BJ (cell line): ENCODE measurements around the gene DKKL1. TPM values are rescaled to one million over a fixed set of nuclear protein-coding genes. Genes with fewer than 3 reads are reported as not detected.

Experiments used
- CTCF ChIA-PET: fragments of 350-600 bp; formaldehyde crosslinking; extraction: SDS; loops from one replicate; lab custom pipeline; 2021; ENCODE audit warnings: antibody characterized with exemption, inconsistent platforms; lab: Yijun Ruan, JAX
- POLR2A ChIA-PET: fragments of 300-600 bp; sonication (Branson Sonifier 250); formaldehyde crosslinking; extraction: SDS; loops from one replicate; lab custom pipeline; 2021; ENCODE audit warnings: antibody characterized with exemption; lab: Charles Lee
- DNase-seq: peaks from one replicate; pipeline ENCODE4 v3.0.0-alpha.2; 2011; ENCODE audit warnings: low read depth
- H3K27me3 ChIP-seq: 2 replicates; pipeline ENCODE4 v1.6.0; 2011; ENCODE audit warnings: low read length; ENCODE audit not compliant: control insufficient read depth, insufficient read depth
- H3K36me3 ChIP-seq: 2 replicates; pipeline ENCODE4 v1.5.1; 2011; ENCODE audit warnings: low read length; ENCODE audit not compliant: control insufficient read depth, insufficient read depth
- H3K4me3 ChIP-seq: 2 replicates; pipeline ENCODE4 v1.5.1; 2011; ENCODE audit warnings: low read depth, mild to moderate bottlenecking, control low read depth, low read length
- polyA plus RNA-seq: library from polyadenylated mRNA; depleted of rRNA; stranded (reverse); fragments of >200 nt; gene quantifications from 2 replicates; pipeline ENCODE4 v1.2.3, GENCODE V29; 2011
- TF ChIP-seq, protein P1 (sequence below): IDR thresholded peaks from 2 replicates; pipeline ENCODE4 v1.5.1; 2011; ENCODE audit warnings: low read depth, mild to moderate bottlenecking, control low read depth, inconsistent platforms, low read length, moderate library complexity; ENCODE audit not compliant: insufficient read depth

The DKKL1 gene
- polyA plus RNA-seq, 1 experiment, result 0.10 TPM

DNA sequence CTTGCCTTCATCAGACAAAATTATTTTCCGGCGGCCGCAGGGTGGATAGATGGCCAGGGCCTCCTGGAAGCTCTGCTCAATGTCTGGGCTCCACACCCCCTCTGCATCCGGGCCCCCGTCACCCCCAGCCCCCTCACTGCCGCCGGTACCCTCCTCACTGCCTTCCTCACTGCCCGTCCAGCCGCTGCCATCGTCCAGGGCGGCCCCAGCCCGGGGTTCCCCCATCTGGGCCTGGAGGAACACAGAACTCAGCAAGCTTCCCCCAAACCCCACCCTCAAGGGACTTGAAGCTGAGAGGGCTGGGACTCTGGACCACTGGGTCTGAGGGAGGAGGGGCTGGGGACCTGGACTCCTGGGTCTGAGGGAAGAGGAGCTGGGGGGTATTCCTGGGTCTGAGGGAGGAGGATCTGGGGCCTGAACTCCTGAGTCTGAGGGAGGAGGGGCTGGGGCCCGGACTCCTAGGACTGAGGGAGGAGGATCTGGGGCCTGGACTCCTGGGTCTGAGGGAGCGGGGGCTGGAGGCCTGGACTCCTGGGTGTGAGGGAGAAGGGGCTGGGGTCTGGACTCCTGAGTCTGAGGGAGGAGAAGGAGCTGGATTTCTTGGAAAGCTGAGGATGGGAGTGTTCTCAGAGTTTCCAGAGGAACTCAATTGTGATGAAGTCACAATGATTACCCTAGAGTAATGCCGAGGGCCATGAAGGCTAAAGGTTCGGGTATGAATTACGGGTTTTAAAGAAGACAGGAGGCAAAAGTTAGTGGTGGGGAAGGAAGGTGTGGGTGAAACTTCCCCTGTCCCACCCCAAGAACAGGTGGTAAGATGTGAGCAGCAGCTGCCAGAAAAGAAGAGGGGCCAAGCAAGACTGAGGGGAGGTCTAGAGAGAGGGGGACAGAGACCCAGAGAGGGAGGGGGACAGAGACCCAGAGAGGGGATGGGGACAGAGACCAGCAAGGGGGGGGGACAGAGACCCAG is 3.5 kb upstream of the DKKL1 start:
- ChIA-PET POLR2A (no interaction called here), CTCF (interaction anchor here (0.5 to 1.7 kb wide), 5 partner anchors 32 to 390 kb away, joined by 3 to 5 read pairs (median 4); no protein-coding TSS in a partner anchor)
- DNase-seq, result no peak
- Histone ChIP-seq H3K27me3 (no peaks in the 10 kb centered on the region), H3K4me3 (peak overlapping the region; percentile 91; the same call in 1 of the 2 replicates), H3K36me3 (peaks cover 5% of the 10 kb centered on the region)
- TF ChIP-seq, protein P1, sequence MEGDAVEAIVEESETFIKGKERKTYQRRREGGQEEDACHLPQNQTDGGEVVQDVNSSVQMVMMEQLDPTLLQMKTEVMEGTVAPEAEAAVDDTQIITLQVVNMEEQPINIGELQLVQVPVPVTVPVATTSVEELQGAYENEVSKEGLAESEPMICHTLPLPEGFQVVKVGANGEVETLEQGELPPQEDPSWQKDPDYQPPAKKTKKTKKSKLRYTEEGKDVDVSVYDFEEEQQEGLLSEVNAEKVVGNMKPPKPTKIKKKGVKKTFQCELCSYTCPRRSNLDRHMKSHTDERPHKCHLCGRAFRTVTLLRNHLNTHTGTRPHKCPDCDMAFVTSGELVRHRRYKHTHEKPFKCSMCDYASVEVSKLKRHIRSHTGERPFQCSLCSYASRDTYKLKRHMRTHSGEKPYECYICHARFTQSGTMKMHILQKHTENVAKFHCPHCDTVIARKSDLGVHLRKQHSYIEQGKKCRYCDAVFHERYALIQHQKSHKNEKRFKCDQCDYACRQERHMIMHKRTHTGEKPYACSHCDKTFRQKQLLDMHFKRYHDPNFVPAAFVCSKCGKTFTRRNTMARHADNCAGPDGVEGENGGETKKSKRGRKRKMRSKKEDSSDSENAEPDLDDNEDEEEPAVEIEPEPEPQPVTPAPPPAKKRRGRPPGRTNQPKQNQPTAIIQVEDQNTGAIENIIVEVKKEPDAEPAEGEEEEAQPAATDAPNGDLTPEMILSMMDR, result no peak

DNA sequence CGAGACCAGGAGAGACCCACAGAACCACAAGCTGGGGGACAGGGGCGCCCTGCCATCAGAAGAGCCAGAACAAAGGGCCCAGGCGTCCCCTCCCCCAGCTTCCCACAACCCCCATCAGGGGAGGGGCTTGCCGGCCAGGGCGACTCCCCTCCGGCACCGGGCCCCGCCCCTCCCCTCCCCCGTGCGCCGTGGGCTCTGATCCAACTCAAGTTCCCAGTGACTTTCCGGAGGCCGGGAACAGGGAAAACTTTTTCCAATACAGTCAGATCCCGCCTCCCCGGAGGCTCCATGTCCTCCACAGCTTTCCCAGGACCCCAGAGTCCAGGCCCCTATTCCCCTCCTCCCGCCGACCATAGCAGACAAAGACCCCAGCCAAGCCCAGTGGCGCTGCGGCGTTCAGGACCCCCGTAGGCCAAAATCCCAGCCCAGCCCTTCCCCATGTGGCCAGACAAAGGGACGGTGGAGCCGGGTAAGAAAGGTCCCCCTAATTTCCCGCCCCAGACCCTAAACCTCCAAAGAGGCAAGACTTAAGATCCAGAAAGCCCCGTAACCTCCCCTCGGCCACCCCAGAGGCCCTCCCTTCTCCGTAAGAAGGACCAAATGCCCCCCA is 2.1 kb upstream of the DKKL1 start:
- DNase-seq, result peak; percentile 32
- H3K27me3 ChIP-seq, result no peaks in the 10 kb centered on the region
- TF ChIP-seq, protein P1, result no peak
- CTCF ChIA-PET, result interaction anchor here (0.6 to 1.2 kb wide), 2 partner anchors 30 to 83 kb away, joined by 3 to 5 read pairs; no protein-coding TSS in a partner anchor
- peaks cover 4% of the 10 kb centered on the region for H3K36me3 ChIP-seq
- POLR2A ChIA-PET, result interaction anchor here (0.7 kb wide), 1 partner anchor 18 kb away, joined by 5 read pairs; no protein-coding TSS in a partner anchor
- peak overlapping the region; percentile 91 for H3K4me3 ChIP-seq

DNA sequence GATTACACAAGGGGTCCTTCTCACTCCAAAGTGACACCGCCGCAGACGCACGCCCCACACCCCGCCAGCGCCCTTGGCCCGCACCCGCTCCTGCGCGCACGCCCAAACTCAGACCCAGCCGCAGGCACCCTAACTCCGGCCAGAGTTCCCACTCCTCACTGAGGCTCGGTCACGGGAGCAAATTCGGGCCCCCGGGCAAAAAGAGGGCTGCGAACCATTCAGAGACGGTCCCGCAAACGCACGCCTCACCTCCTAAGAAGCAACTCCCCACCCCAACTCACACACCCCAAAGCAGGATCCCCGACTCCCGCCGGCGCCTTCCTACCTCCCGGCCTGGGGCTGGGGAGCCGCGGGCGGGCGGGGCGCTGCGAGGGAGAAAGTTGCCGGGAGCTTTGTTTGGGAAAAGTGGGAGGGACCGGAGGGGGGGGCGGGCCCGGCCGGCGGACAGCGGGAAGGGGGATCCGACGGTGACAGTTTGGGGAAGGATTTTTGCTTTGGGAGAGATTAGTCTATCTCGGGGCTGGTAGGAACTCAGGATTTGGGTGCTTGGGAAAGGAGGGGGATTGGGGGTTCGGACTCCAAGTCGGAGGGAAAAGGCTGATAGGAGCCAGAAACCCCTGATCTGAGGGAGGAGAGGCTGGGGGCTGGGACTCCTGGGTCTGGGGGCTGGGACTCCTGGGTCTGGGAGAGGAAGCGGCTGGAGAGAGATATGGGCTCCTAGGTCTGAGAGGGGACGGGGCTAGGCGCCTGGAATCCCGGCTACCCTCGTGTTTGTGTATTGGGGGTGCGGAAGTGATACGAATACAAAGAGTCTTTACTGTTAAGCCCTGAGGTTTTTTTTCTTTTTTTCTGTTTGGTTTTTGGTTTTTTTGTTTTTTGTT is 1.4 kb upstream of the DKKL1 start, which contains the start of gene TEAD2:
TSS of gene TEAD2 (minus strand) at position 369 of the 881 bp plus-strand sequence. CDS start 2,341 bp downstream, outside the sequence.
- Histone ChIP-seq H3K27me3 (no peaks in the 10 kb centered on the region), H3K4me3 (peak within 1 kb of the TSS; percentile 91), H3K36me3 (peaks cover 4% of the 10 kb centered on the region)
- POLR2A ChIA-PET, result interaction anchor here (0.7 kb wide), 2 partner anchors 19 to 104 kb away, joined by 5 to 6 read pairs; no protein-coding TSS in a partner anchor
- TF ChIP-seq, protein P1, result no peak
- CTCF ChIA-PET, result interaction anchor here (0.6 to 1.2 kb wide), 2 partner anchors 29 to 82 kb away, joined by 3 to 5 read pairs; no protein-coding TSS in a partner anchor
- no peak for DNase-seq

DNA sequence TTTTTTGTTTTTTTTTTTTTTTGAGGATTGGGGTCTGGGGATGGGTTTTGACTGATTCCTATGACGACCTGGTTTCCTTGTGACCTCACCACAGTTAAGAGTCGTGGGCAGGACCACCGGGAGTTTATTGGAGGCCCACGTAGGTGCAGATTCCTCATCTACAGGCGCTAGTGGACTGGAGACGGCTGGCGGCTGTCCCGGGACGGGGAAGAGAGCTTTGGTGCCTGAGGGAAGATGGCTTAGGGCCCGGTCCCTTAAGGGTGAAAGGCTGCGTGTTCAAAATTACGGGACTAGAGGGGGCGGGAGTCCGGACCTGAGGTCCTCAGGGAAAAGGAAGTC is 779 bp upstream of the DKKL1 start:
- peak overlapping the region; percentile 91 for H3K4me3 ChIP-seq
- TF ChIP-seq, protein P1, result no peak
- H3K27me3 ChIP-seq, result no peaks in the 10 kb centered on the region
- peaks cover 4% of the 10 kb centered on the region for H3K36me3 ChIP-seq
- CTCF ChIA-PET, result no interaction called here
- no peak for DNase-seq
- POLR2A ChIA-PET, result interaction anchor here (0.7 kb wide), 1 partner anchor 103 kb away, joined by 6 read pairs; no protein-coding TSS in a partner anchor
